Sciatic nerve (tissue), 1 donor: ENCODE results near the gene OTUD1. TPM values are rescaled to one million over a fixed set of nuclear protein-coding genes. Genes with fewer than 3 reads are reported as not detected.

Source experiments
- microRNA-seq: library from miRNA; unstranded; fragments of <30 nt; microRNA quantifications from one replicate; pipeline ENCODE4 v1.2.0, GENCODE V29; 2020
- total RNA-seq: library from RNA; stranded (reverse); fragmentation: NEBNext Ultra II Directional; extraction: Animal tissue kit (Norgen Biotek cat#: 25700); gene quantifications from one replicate; pipeline ENCODE4 v1.2.1, GENCODE V29; 2021
- donor health status: DM: no; HTN: no; CAD: no.

The OTUD1 gene
- total RNA-seq, 1 donor from 2014 or later, result 33.9 TPM

Small RNA genes within 50 kb of the gene (microRNA-seq; reads per million reads assigned to microRNA genes)
- gene MIR1254-2, result not detected

Other genes starting within 250 kb of the OTUD1 start
- gene PTF1A, start 246.8 kb upstream of the OTUD1 start, total RNA-seq, result not detected
- gene C10orf67, start 94.3 kb upstream of the OTUD1 start, total RNA-seq, result 1.2 TPM